Measurements from ENCODE around the gene PGPEP1. TPM values are rescaled to one million over a fixed set of nuclear protein-coding genes. Genes with fewer than 3 reads are reported as not detected.
A peak's percentile ranks its signal among the peaks of the same experiment; 100 is the strongest.

The PGPEP1 gene
- total and polyA plus RNA-seq, 11 donors: 22.5 to 58.6 (median 43.6) TPM

GRCh38 chr19:18299654-18300053, 40.7 kb upstream of the PGPEP1 start:
- H3K9me3 ChIP-seq: no peaks in the 10 kb centered on the region
- no peak for ATAC-seq
- peaks cover 18 to 45% (median 35%) of the 10 kb centered on the region in 12 donors for H3K4me1 ChIP-seq
- intact Hi-C loops (cut with DNase I): no loop called here
- H3K36me3 ChIP-seq: no peaks in the 10 kb centered on the region
- no peaks in the 10 kb centered on the region for H3K27me3 ChIP-seq
- H3K27ac ChIP-seq: peak overlapping the region in 5 of 12 donors; percentile 24 to 99 (median 98)
- 93 to 96% (median 95%) methylated on average over 9 of the region's 9 CpGs for WGBS, 4 donors
- TF ChIP-seq, protein P1, sequence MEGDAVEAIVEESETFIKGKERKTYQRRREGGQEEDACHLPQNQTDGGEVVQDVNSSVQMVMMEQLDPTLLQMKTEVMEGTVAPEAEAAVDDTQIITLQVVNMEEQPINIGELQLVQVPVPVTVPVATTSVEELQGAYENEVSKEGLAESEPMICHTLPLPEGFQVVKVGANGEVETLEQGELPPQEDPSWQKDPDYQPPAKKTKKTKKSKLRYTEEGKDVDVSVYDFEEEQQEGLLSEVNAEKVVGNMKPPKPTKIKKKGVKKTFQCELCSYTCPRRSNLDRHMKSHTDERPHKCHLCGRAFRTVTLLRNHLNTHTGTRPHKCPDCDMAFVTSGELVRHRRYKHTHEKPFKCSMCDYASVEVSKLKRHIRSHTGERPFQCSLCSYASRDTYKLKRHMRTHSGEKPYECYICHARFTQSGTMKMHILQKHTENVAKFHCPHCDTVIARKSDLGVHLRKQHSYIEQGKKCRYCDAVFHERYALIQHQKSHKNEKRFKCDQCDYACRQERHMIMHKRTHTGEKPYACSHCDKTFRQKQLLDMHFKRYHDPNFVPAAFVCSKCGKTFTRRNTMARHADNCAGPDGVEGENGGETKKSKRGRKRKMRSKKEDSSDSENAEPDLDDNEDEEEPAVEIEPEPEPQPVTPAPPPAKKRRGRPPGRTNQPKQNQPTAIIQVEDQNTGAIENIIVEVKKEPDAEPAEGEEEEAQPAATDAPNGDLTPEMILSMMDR (IDR thresholded peaks at IDR 0.05): no peak
- no peak for TF ChIP-seq POLR2A (IDR thresholded peaks at IDR 0.05)
- H3K4me3 ChIP-seq: no peak overlapping the region
- DNase-seq: no peak

DNA sequence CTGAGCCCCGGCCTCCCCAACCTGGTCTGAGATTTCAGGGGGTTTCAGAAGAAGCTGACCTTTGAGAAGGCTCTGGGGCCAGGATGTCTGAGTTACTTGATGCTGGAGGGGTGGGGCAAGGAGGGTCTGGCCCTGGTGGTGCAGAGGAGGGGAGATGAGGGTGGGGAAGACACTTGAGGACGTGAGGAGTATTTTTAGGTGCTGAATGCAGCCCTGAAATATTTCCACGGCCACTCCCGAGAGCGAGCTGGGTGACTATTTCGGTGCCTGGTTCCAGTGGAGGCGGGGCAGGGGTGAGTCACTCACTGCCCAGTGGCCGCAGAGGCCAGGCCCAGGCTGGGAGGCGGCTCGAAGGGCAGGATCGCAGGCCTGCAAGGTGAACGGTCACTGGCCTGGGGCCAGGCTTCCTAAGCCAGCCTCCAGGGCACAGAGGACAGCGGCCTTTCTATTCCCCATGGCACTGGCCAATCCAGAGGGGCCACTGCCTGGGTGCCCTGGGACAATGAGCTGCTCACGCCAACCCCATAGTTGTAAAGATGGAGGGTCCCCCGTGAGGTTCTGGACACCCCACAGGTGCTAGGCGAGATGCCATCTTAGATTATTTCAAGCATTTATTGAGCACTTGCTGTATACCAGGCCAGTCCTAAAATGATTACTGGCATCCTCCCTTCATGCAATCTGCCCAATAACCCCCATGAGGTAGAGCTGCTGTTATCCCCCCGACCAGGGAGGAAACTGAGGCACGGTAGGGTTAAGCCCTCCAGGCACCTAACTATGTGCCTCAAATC, 39.3 kb upstream of the PGPEP1 start:
- Histone ChIP-seq H3K4me3 (no peak overlapping the region), H3K9me3 (no peaks in the 10 kb centered on the region), H3K27ac (peak overlapping the region; percentile 55 to 100 (median 98)), H3K36me3 (peaks cover 0 to 2% (median 0%) of the 10 kb centered on the region in 9 donors), H3K4me1 (peaks cover 18 to 60% (median 49%) of the 10 kb centered on the region in 12 donors), H3K27me3 (no peaks in the 10 kb centered on the region)
- peak; percentile 85 to 95 (median 88) for DNase-seq
- TF ChIP-seq, protein P1 (IDR thresholded peaks at IDR 0.05): no peak
- TF ChIP-seq POLR2A (IDR thresholded peaks at IDR 0.05): peak in 1 of 2 donors; percentile 27
- peak; percentile 53 to 76 (median 66) for ATAC-seq
- intact Hi-C loops (cut with DNase I): no loop called here
- WGBS, 4 donors: 37 to 45% (median 42%) methylated on average over 10 to 18 of the region's 18 CpGs

DNA sequence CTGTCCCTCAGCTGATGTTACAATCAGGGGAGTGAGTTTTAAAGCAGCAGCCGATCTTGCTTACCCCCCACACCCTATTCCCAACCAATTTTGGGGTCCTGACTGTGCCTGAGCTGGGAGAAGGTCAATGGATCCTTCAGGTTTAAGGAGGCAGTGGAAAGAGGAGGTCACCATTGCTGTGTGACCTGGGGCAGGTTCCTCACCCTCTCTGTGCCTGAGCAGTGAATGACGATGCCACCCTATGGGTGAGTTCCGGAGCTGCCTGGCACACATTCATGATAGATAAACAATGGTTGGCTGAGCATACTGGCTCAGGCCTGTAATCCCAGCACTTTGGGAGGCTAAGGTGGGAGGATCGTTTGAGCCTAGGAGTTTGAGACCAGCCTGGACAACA, 38.7 kb upstream of the PGPEP1 start:
- Histone ChIP-seq H3K27me3 (no peaks in the 10 kb centered on the region), H3K4me3 (no peak overlapping the region), H3K27ac (peak overlapping the region in 11 of 12 donors; percentile 74 to 100 (median 98)), H3K36me3 (peaks cover 0 to 8% (median 0%) of the 10 kb centered on the region in 9 donors), H3K9me3 (no peaks in the 10 kb centered on the region), H3K4me1 (peaks cover 18 to 64% (median 52%) of the 10 kb centered on the region in 12 donors)
- 64 to 81% (median 67%) methylated on average over 3 to 4 of the region's 4 CpGs for WGBS, 4 donors
- TF ChIP-seq POLR2A (IDR thresholded peaks at IDR 0.05): no peak
- TF ChIP-seq, protein P1 (IDR thresholded peaks at IDR 0.05): no peak
- no peak for ATAC-seq
- no peak for DNase-seq
- intact Hi-C loops (cut with DNase I): no loop called here

GRCh38 chr19:18304208-18304457, 36.3 kb upstream of the PGPEP1 start:
- Histone ChIP-seq H3K36me3 (peaks cover 0 to 28% (median 2%) of the 10 kb centered on the region in 9 donors), H3K27me3 (no peaks in the 10 kb centered on the region), H3K27ac (peak overlapping the region; percentile 89 to 100 (median 98)), H3K4me3 (peak overlapping the region in 9 of 12 donors; percentile 15 to 62 (median 47)), H3K4me1 (peaks cover 18 to 75% (median 54%) of the 10 kb centered on the region in 12 donors), H3K9me3 (no peaks in the 10 kb centered on the region)
- TF ChIP-seq POLR2A (IDR thresholded peaks at IDR 0.05): no peak
- TF ChIP-seq, protein P1 (IDR thresholded peaks at IDR 0.05): no peak
- DNase-seq (peak in 3 of 5 donors; percentile 70 to 77 (median 75)), ATAC-seq (peak; percentile 35 to 38 (median 37))
- 3 to 15% (median 5%) methylated on average over 2 of the region's 2 CpGs for WGBS, 4 donors
- intact Hi-C loops (cut with DNase I): loop anchor here in 9 of 10 donors (1.0 to 2.0 kb wide), 5 partner anchors 12 to 24 kb away; partner anchors contain the start of genes JUND (in 6 of the 9) and LSM4 (in 6 of the 9)

Data from heart left ventricle (tissue), 16 donors.